Muscle of arm (tissue), 12 donors: ENCODE data around the gene SPTB. TPM values are rescaled to one million over a fixed set of nuclear protein-coding genes. Genes with fewer than 3 reads are reported as not detected.

Source experiments
- DNase-seq: peaks from one replicate; pipeline ENCODE4 v3.0.0-alpha.2; 2013
- polyA plus RNA-seq, 12 donors: library from polyadenylated mRNA; unstranded; fragments of 120-200 nt; gene quantifications; one replicate each; pipeline ENCODE4 v1.2.1, GENCODE V29; 2013; ENCODE audit not compliant: insufficient read length in 12 of 12

The SPTB gene
- polyA plus RNA-seq, 12 donors = 51.9 to 666 (median 148) TPM

GRCh38 chr14:64891839-64892375, 12.2 kb upstream of the SPTB start:
- DNase-seq = peak; percentile 52

- DNase-seq = no peak
These were observed 11.6 kb upstream of the SPTB start for GRCh38 chr14:64891173-64891838.

- DNase-seq = no peak
These were observed 9.6 kb upstream of the SPTB start for GRCh38 chr14:64889352-64889751.

GRCh38 chr14:64885559-64885958, 5.9 kb upstream of the SPTB start:
- no peak for DNase-seq

- peak; percentile 27 for DNase-seq
These were observed 764 bp upstream of the SPTB start for GRCh38 chr14:64880221-64881121.

GRCh38 chr14:64878837-64879634, 671 bp downstream of the SPTB start:
- peak; percentile 2 for DNase-seq

GRCh38 chr14:64877846-64878245, 1.9 kb downstream of the SPTB start:
- DNase-seq = no peak

- DNase-seq = no peak
These were observed 4.4 kb downstream of the SPTB start for GRCh38 chr14:64875350-64875749.

GRCh38 chr14:64873506-64874219, 6.0 kb downstream of the SPTB start:
- no peak for DNase-seq

GRCh38 chr14:64871344-64871743, 8.4 kb downstream of the SPTB start:
- no peak for DNase-seq

- no peak for DNase-seq
These were observed 9.5 kb downstream of the SPTB start for GRCh38 chr14:64870160-64870559.

- DNase-seq = no peak
These were observed 10.9 kb downstream of the SPTB start for GRCh38 chr14:64868841-64869240.

- no peak for DNase-seq
These were observed 11.3 kb downstream of the SPTB start for GRCh38 chr14:64868379-64868778.

GRCh38 chr14:64867182-64867581, 12.5 kb downstream of the SPTB start:
- DNase-seq = no peak

GRCh38 chr14:64865992-64866391, 13.7 kb downstream of the SPTB start:
- no peak for DNase-seq

- no peak for DNase-seq
These were observed 14.6 kb downstream of the SPTB start for GRCh38 chr14:64865109-64865508.

- no peak for DNase-seq
These were observed 15.4 kb downstream of the SPTB start for GRCh38 chr14:64864258-64864657.

- DNase-seq = no peak
These were observed 17.8 kb downstream of the SPTB start for GRCh38 chr14:64861916-64862315.

- no peak for DNase-seq
These were observed 19.7 kb downstream of the SPTB start for GRCh38 chr14:64860039-64860438.

- DNase-seq = no peak
These were observed 21.5 kb downstream of the SPTB start for GRCh38 chr14:64857979-64858744.
